Pulmonary artery endothelial cell (primary cell): ENCODE results near the gene TMPRSS11D. TPM values are rescaled to one million over a fixed set of nuclear protein-coding genes. Genes with fewer than 3 reads are reported as not detected.

Experiments
- DNase-seq: peaks from one replicate; pipeline ENCODE4 v3.0.0-alpha.2; 2011; ENCODE audit warnings: low read depth, low spot score
- total RNA-seq: library from RNA; depleted of rRNA; stranded (reverse); fragments of >200 nt; gene quantifications from 2 replicates; pipeline ENCODE4 v1.2.3, GENCODE V29; 2014

TMPRSS11D gene
- total RNA-seq, 1 donor from 2014 or later = not detected

GRCh38 chr4:67891645-67892044 is 7.8 kb upstream of the TMPRSS11D start:
- DNase-seq = no peak

GRCh38 chr4:67886281-67886680 is 2.5 kb upstream of the TMPRSS11D start:
- DNase-seq = peak; percentile 19

GRCh38 chr4:67885762-67886161 is 2.0 kb upstream of the TMPRSS11D start:
- DNase-seq = peak; percentile 36

- DNase-seq = no peak
Observed at GRCh38 chr4:67884701-67885100, 899 bp upstream of the TMPRSS11D start.

DNA sequence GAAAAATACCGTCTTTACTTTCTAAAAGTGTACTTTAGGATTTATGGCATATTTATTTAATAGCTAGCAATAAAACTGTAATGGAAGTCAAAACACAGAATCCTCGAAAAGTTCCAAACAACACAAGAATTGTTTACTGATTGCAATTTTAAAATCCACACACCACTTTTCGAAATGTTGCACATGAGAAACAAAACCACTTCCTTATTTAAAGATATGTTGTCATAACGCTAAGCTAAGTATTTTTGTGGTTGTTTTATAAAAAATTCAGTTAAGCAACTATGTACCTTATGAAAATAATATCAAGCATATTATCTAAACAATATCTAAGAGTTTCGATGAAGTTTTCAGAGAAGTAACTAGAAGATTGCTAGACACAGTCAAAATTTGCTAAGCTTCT is 344 bp downstream of the TMPRSS11D start:
- no peak for DNase-seq

- DNase-seq = no peak
Observed at GRCh38 chr4:67880866-67881610, 2.8 kb downstream of the TMPRSS11D start.

- no peak for DNase-seq
Observed at GRCh38 chr4:67879486-67879885, 4.3 kb downstream of the TMPRSS11D start.

DNA sequence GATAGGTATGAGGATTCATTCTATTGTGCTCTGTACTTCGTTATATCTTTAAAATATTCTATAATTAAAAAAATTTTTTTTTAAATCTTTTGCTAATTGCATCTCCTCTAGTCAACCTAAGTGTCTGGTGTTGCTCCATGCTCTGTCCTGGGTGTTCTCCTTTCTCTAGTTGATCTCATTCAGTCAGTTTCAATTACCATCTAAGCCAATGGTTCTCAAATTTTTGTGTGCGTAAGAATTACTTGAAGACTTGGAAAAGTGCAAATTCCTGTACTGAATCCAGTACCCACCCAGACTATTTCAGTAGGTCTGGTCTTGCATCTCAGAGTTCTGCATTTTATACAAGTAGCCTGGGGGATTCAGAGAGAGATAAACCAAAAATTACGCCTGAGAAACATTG is 6.7 kb downstream of the TMPRSS11D start:
- no peak for DNase-seq

- no peak for DNase-seq
Observed at GRCh38 chr4:67874986-67875385, 8.8 kb downstream of the TMPRSS11D start.

DNA sequence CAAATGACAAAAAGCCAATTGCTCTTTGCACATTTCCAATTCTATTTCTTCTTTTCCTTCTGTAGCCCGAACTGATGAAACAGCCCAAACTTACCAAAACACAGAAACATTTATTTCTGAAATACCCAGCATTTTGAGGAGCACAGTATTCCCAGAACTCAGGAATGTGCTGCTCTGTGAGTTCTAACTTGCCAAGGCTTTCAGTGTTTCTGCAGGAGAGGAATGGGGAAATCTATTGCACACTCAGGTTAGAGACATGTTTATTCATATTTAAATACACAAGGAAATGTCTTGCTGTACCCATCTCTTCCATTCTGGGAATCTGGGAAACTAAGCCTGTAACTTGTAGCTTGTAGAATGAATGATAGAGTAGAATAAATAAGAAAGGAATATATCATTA is 10.7 kb downstream of the TMPRSS11D start:
- DNase-seq = no peak

- peak; percentile 0 for DNase-seq
Observed at GRCh38 chr4:67871867-67872266, 11.9 kb downstream of the TMPRSS11D start.

- no peak for DNase-seq
Observed at GRCh38 chr4:67869580-67870190, 14.1 kb downstream of the TMPRSS11D start.

- no peak for DNase-seq
Observed at GRCh38 chr4:67861513-67861912, 22.3 kb downstream of the TMPRSS11D start.

- DNase-seq = no peak
Observed at GRCh38 chr4:67853336-67853735, 30.5 kb downstream of the TMPRSS11D start.

GRCh38 chr4:67820903-67821302 is 62.9 kb downstream of the TMPRSS11D start:
- DNase-seq = no peak

DNA sequence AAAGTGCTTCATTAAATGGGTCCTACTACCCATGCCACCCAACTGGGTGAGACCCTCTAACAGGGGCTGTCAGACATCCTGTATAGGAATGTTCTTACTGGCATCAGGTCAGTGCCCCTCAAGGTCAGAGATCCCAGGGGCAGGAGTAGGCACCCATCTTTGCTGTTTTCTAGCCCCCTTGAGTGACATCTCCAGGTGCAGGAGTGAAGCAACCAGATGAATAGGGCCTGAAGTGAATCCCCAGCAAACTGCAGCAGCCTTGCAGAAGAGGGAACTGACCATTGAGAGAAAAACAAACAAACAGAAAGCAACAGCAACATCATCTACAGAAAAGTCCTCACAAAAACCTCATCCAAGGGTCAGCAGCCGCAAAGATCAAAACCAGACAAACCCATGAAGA is 73.8 kb downstream of the TMPRSS11D start:
- no peak for DNase-seq

GRCh38 chr4:67809502-67809901 is 74.3 kb downstream of the TMPRSS11D start:
- no peak for DNase-seq

- DNase-seq = no peak
Observed at GRCh38 chr4:67796810-67797209, 87.0 kb downstream of the TMPRSS11D start.

DNA sequence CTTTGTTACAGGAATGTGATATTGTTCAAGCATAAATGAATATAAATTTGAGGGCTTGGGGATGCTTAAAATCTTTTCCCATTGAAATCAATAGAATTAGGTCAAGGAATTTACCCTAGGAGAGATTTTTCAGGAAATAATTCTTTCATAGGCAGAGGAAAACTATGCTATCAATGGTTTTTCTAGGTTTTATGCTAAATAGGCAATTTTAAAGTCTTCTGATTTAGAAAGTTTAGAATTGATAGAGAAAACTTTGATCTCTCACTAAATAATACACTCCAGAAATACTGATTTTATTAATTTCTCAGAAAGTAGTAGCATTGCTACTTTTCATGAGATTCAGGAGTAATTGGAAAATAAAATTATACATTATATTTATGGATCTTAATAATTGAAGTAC is 93.1 kb downstream of the TMPRSS11D start:
- DNase-seq = no peak

GRCh38 chr4:67787311-67787710 is 96.5 kb downstream of the TMPRSS11D start:
- DNase-seq = no peak

DNA sequence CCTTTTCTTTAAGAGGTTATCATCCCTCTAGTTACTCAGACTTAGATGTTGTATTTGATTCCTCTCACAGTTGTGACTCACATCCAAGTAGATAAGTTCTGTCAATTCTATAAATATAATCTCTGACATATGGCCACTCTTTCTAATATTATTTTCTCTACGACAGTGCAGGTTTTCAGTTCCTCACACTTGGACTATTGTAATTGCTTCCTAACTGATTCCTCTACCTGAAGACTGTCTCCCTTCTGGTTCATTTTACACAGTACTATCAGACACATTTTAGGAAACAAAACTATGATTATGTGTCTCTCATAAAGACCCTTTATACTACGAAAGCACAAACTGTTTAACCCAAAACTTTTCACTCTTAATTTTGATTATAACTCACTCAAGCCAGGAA is 98.3 kb downstream of the TMPRSS11D start:
- DNase-seq = no peak

DNA sequence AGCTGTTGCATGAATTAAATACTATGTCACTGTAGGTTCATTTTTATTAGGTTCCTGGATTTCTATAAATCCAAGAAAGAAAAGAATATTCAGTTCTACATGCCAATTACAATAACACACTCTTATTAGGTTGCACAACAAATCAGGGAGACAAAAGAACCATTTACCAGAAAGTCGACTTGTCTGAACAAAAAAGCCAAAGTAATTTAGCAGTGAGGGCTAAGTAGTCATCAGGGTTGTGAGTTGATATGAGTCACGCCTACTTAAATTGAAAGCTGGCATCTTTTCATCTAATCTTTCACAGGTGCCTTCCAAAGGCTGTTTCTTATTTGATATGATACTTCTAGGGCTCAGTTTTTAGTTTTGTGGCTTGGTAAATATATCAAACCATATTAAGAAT is 104.2 kb downstream of the TMPRSS11D start:
- no peak for DNase-seq

- no peak for DNase-seq
Observed at GRCh38 chr4:67776746-67777145, 107.1 kb downstream of the TMPRSS11D start.
